Stimulated activated CD4-positive, alpha-beta T cell treated with anti-CD3 and anti-CD28 coated beads, TNF-alpha, amount 100 ng/mL, for 4 hours (primary cell): ENCODE data around the gene ZIC2.
"Not testable (repeated sequence)": the region's sequence is repeated elsewhere in the genome, so short reads cannot be mapped to it uniquely, and the experiment has no call there.

ENCODE experiments used
- DNase-seq, 3 experiments: peaks; one replicate each; pipeline ENCODE4 v3.0.0-alpha.2; 2020; ENCODE audit warnings: low read depth in 3 of 3

ZIC2 gene

GRCh38 chr13:100014621-100015020 lies 33.0 kb downstream of the ZIC2 start:
- no peak for DNase-seq

- no peak for DNase-seq
These were observed 38.3 kb downstream of the ZIC2 start for GRCh38 chr13:100019780-100020356.

- DNase-seq: no peak
These were observed 41.2 kb downstream of the ZIC2 start for GRCh38 chr13:100022798-100023197.

GRCh38 chr13:100024023-100024422 lies 42.4 kb downstream of the ZIC2 start:
- no peak for DNase-seq

- no peak for DNase-seq
These were observed 48.3 kb downstream of the ZIC2 start for GRCh38 chr13:100029933-100030332.

- not testable (repeated sequence) for DNase-seq
These were observed 51.1 kb downstream of the ZIC2 start for GRCh38 chr13:100032642-100033041.

- DNase-seq: no peak
These were observed 54.4 kb downstream of the ZIC2 start for GRCh38 chr13:100035936-100036335.
